SK-N-SH (cell line): ENCODE data around the gene PPDPF. TPM values are rescaled to one million over a fixed set of nuclear protein-coding genes. Genes with fewer than 3 reads are reported as not detected.

Experiments used
- CTCF ChIA-PET: fragments of 300-600, 350-600 bp; formaldehyde crosslinking; extraction: SDS; loops from one replicate; lab custom pipeline; 2021; lab: Yijun Ruan, JAX
- POLR2A ChIA-PET: fragments of 350-600 bp; sonication (Branson Sonifier 250); formaldehyde crosslinking; extraction: SDS; loops from one replicate; lab custom pipeline; 2020; ENCODE audit warnings: antibody characterized with exemption, inconsistent platforms; lab: Yijun Ruan, JAX
- DNase-seq: peaks from one replicate; pipeline ENCODE4 v3.0.0; 2012
- H2AFZ ChIP-seq: fragments of 200-600 bp; sonication (generic); 2 replicates; pipeline ENCODE4 v1.8.1; 2016; ENCODE audit warnings: antibody characterized with exemption, mild to moderate bottlenecking, low read depth
- H3F3A ChIP-seq: fragments of 200-600 bp; sonication (generic); replicated peaks from 2 replicates; pipeline ENCODE3; 2016; ENCODE audit warnings: antibody characterized with exemption, mild to moderate bottlenecking; ENCODE audit not compliant: insufficient read depth
- H3K27ac ChIP-seq, 2 experiments: fragments of 200-500 bp in 1 of 2; fragments of 200-600 bp in 1 of 2; sonication (Bioruptor generic) in 1 of 2; sonication (generic), shearing (Covaris generic) in 1 of 2; 2 replicates each; pipeline versions ENCODE4 v1.5.1 to v1.6.1; 2014 to 2016; ENCODE audit warnings: low read depth in 2 of 2, inconsistent platforms in 1 of 2, low read length in 1 of 2, mild to moderate bottlenecking in 1 of 2, mixed read lengths in 1 of 2
- H3K27me3 ChIP-seq: fragments of 200-600 bp; sonication (generic), shearing (Covaris generic); 2 replicates; pipeline ENCODE4 v1.6.1; 2016; ENCODE audit warnings: mixed run types; ENCODE audit not compliant: insufficient read depth
- H3K36me3 ChIP-seq, 2 experiments: fragments of 200-500 bp in 1 of 2; fragments of 200-600 bp in 1 of 2; sonication (Bioruptor generic) in 1 of 2; sonication (generic) in 1 of 2; replicated peaks in 1 of 2; 2 replicates each; pipeline versions ENCODE3 to v1.5.1; 2014 to 2016; ENCODE audit warnings: low read length in 1 of 2, mild to moderate bottlenecking in 1 of 2; ENCODE audit not compliant: insufficient read depth in 2 of 2, control insufficient read depth in 1 of 2
- H3K4me1 ChIP-seq, 2 experiments: fragments of 200-500 bp in 1 of 2; fragments of 200-600 bp in 1 of 2; sonication (Bioruptor generic) in 1 of 2; sonication (generic), shearing (Covaris generic) in 1 of 2; 2 replicates each; pipeline versions ENCODE4 v1.5.1 to v1.6.1; 2014 to 2016; ENCODE audit warnings: low read depth in 1 of 2, low read length in 1 of 2, mixed run types in 1 of 2; ENCODE audit not compliant: insufficient read depth in 2 of 2, control insufficient read depth in 1 of 2
- H3K4me2 ChIP-seq: fragments of 200-600 bp; sonication (generic), shearing (Covaris generic); 2 replicates; pipeline ENCODE4 v1.6.1; 2017; ENCODE audit warnings: mixed run types
- H3K4me3 ChIP-seq, 2 experiments: fragments of 200-500 bp in 1 of 2; fragments of 200-600 bp in 1 of 2; sonication (Bioruptor generic) in 1 of 2; sonication (generic), shearing (Covaris generic) in 1 of 2; 2 replicates each; pipeline versions ENCODE4 v1.5.1 to v1.8.1; 2014 to 2016; ENCODE audit warnings: low read depth in 2 of 2, inconsistent platforms in 1 of 2, low read length in 1 of 2, mild to moderate bottlenecking in 1 of 2, mixed read lengths in 1 of 2, moderate library complexity in 1 of 2
- H3K79me2 ChIP-seq: fragments of 200-600 bp; sonication (generic); 2 replicates; pipeline ENCODE4 v1.8.1; 2017; ENCODE audit warnings: mild to moderate bottlenecking; ENCODE audit not compliant: insufficient read depth
- H3K9ac ChIP-seq: fragments of 200-600 bp; sonication (generic); 2 replicates; pipeline ENCODE4 v1.6.1; 2017; ENCODE audit warnings: mixed run types
- H3K9me2 ChIP-seq: fragments of 200-600 bp; sonication (generic); 2 replicates; pipeline ENCODE4 v1.6.1; 2017; ENCODE audit warnings: mixed run types
- H3K9me3 ChIP-seq: fragments of 200-600 bp; sonication (generic); 2 replicates; pipeline ENCODE4 v1.6.1; 2017; ENCODE audit warnings: mixed run types, mild to moderate bottlenecking, moderate library complexity
- H4K20me1 ChIP-seq: fragments of 200-600 bp; sonication (generic); 2 replicates; pipeline ENCODE4 v1.6.1; 2017; ENCODE audit warnings: mild to moderate bottlenecking, mixed run types; ENCODE audit not compliant: insufficient read depth
- ELF1 ChIP-seq: IDR thresholded peaks from 2 replicates; pipeline ENCODE4 v1.4.0; 2012
- EP300 ChIP-seq, 2 experiments: IDR thresholded peaks; 2 replicates each; pipeline versions ENCODE4 v1.4.0 to v1.6.1; 2012; ENCODE audit warnings: borderline replicate concordance in 1 of 2, low read depth in 1 of 2, low read length in 1 of 2
- GATA2 ChIP-seq: sonication (generic); formaldehyde crosslinking; IDR thresholded peaks from 2 replicates; pipeline ENCODE4 v1.5.0; 2020; ENCODE audit warnings: mild to moderate bottlenecking, missing genetic modification reagents
- MAX ChIP-seq: IDR thresholded peaks from 2 replicates; pipeline ENCODE4 v1.4.0; 2012; ENCODE audit warnings: low read depth
- POLR2AphosphoS5 ChIP-seq: IDR thresholded peaks from 2 replicates; pipeline ENCODE4 v1.6.1; 2012; ENCODE audit warnings: low read depth, low read length
- SMC3 ChIP-seq: IDR thresholded peaks from 2 replicates; pipeline ENCODE4 v1.6.1; 2012; ENCODE audit warnings: low read depth, low read length, improper control_type of control experiment
- ZBTB33 ChIP-seq: IDR thresholded peaks from 2 replicates; pipeline ENCODE4 v1.4.0; 2012; ENCODE audit warnings: low read depth, borderline replicate concordance
- WGBS: methylation state at CpG from one replicate; pipeline ENCODE4 v1.1.6; 2017; ENCODE audit warnings: low lambda C conversion rate; 5-methylcytosine and 5-hydroxymethylcytosine counted together
- polyA plus RNA-seq, 3 experiments: library from polyadenylated mRNA; depleted of rRNA; stranded (reverse); fragments of >200 nt; gene quantifications; 2 replicates each; pipeline ENCODE4 v1.2.3, GENCODE V29; 2012

PPDPF gene
- polyA plus RNA-seq, 1 of the 3 experiments (the other 2 are of a cell fraction) = 71.4 TPM

- ChIA-PET POLR2A (interaction anchor here (1.5 kb wide), 1 partner anchor 9 kb away, joined by 5 read pairs; no protein-coding TSS in a partner anchor), CTCF (interaction anchor here (1.0 kb wide), 1 partner anchor 9 kb away, joined by 9 read pairs; no protein-coding TSS in a partner anchor)
- no peaks in the 10 kb centered on the region for H3K9me3 ChIP-seq
- H3K9ac ChIP-seq = no peak overlapping the region
- no peak for DNase-seq
- no peak overlapping the region for H3K4me3 ChIP-seq
- H3F3A ChIP-seq = no peaks in the 10 kb centered on the region
- no peaks in the 10 kb centered on the region for H4K20me1 ChIP-seq
- no peak for TF ChIP-seq SMC3
- no peak for TF ChIP-seq ZBTB33
- no peak for TF ChIP-seq POLR2AphosphoS5
- no peak for TF ChIP-seq GATA2 (CRISPR knock-in tag)
- H3K4me2 ChIP-seq = no peak overlapping the region
- no peaks in the 10 kb centered on the region for H3K9me2 ChIP-seq
- 88% methylated on average over 11 of the region's 14 CpGs for WGBS
- H3K79me2 ChIP-seq = no peaks in the 10 kb centered on the region
- no peaks in the 10 kb centered on the region for H3K27me3 ChIP-seq
- no peak overlapping the region for H2AFZ ChIP-seq
- no peak overlapping the region for H3K27ac ChIP-seq
- peaks cover 0 to 34% of the 10 kb centered on the region in 2 experiments; a peak in 1 of 4 replicates for H3K4me1 ChIP-seq
- H3K36me3 ChIP-seq = no peaks in the 10 kb centered on the region
Measured at GRCh38 chr20:63487116-63487764, 33.3 kb upstream of the PPDPF start.

- Histone ChIP-seq H3K9ac (no peak overlapping the region), H3K4me3 (no peak overlapping the region), H3K4me1 (peaks cover 0 to 28% of the 10 kb centered on the region in 2 experiments; a peak in 1 of 4 replicates), H3K9me3 (no peaks in the 10 kb centered on the region), H3K36me3 (no peaks in the 10 kb centered on the region), H3K27ac (no peak overlapping the region), H3K4me2 (no peak overlapping the region), H3K79me2 (no peaks in the 10 kb centered on the region), H3K9me2 (no peaks in the 10 kb centered on the region), H3F3A (no peaks in the 10 kb centered on the region), H2AFZ (no peak overlapping the region), H3K27me3 (no peaks in the 10 kb centered on the region), H4K20me1 (no peaks in the 10 kb centered on the region)
- WGBS = 90% methylated on average over 19 of the region's 40 CpGs
- ChIA-PET POLR2A (interaction anchor here (1.5 kb wide), 1 partner anchor 9 kb away, joined by 5 read pairs; no protein-coding TSS in a partner anchor), CTCF (interaction anchor here (1.0 kb wide), 1 partner anchor 9 kb away, joined by 9 read pairs; no protein-coding TSS in a partner anchor)
- TF ChIP-seq EP300 (IDR thresholded peaks at IDR 0.05; ENCODE audit: borderline replicate concordance in 1 of 2, low read depth in 1 of 2, low read length in 1 of 2) (no peak), MAX (no peak), ELF1 (no peak)
- no peak for DNase-seq
Measured at GRCh38 chr20:63487781-63488241, 32.8 kb upstream of the PPDPF start.
